ENCODE data around the gene WBP1.
A peak's percentile ranks its signal among the peaks of the same experiment; 100 is the strongest.
"Not testable (repeated sequence)": the region's sequence is repeated elsewhere in the genome, so short reads cannot be mapped to it uniquely, and the experiment has no call there.

The WBP1 gene

DNA sequence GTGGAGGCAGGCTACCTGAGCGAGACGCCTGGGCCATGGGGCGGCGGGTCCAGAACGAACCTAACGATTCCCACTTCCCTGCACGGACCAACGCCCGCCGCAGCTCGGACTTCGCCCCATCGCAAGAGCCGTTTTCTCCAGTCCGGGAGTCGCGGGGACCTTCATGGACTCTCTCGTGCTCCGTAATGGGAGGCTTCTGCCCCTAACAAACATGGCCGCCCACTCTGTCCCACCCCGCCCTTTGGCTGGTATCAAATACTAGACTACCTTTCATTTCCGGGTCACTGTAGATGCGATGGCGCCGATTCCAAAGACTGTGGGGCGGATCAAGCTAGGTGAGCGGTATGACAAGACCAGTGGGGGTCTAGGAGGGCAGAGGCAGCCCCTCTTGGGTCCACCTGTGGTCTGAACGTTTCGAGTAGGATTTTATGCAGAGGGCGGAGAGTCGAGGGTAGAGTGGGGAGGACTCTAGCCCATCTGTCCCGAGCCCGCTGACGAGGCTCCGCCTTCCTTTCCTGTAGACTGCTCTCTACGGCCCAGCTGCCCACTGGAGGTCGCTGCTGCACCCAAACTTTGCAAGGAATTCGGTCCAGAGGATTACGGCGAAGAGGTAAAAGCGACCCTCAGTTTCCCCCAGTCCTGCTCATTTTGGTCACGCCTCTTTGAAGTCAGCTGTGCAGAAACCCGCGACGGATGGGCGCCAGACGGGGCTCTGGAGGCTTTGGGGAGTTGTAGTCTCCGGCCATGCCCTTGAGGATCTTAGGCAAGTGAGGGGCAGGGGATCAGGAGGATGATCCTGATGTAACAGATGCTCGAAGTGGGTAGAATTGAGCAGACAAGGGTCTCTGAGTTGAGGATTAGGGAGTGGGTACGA lies 24.8 kb downstream of the WBP1 start, which contains the start of the genes CCDC142 and TTC31:
Gene CCDC142, minus strand, starts transcription at position 198 of the 874 bp plus-strand sequence. Its CDS starts 161 bp downstream, at position 37.
Gene TTC31, plus strand, starts transcription at position 281 of the 874 bp plus-strand sequence. Its CDS starts 15 bp downstream, at position 296.
- DNase-seq (ENCODE audit: low read depth), result peak; percentile 94

DNA sequence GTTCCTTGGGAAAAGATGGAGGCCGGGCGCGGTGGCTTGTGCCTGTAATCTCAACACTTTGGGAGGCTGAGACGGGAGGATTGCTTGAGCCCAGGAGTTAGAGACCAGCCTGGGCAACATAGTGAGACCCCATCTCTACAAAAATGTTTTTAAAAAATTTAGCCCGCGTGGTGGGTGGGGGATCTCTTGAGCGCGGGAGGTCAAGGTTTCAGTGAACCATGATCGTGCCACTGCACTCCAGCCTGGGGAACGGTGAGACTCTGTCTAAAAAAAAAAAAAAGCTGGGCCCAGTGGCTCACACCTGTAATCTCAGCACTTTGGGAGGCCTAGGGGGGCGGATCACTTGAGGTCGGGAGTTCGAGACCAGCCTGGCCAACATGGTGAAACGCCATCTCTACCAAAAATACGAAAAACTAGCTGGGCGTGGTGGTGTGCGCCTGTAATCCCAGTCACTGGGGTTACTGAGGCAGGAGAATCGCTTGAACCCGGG lies 25.5 kb downstream of the WBP1 start:
- not testable (repeated sequence) for DNase-seq (ENCODE audit: low read depth)

DNA sequence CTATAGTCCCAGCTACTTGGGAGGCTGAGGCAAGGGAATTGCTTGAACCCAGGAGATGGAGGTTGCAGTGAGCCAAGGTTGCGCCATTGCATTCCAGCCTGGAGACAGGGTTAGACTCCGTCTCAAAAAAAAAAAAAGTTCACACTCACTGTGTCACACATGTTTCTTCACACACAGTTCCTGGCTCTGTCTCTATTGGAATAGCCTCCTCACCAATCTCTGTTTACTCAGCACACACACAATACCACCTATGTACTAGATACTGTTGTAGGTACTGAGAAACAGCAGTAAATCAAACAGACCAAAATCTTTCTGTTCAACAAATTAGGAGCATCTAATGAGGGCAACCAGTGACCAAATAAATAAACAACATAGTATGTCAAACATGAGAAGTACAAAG lies 27.9 kb downstream of the WBP1 start:
- no peak for DNase-seq (ENCODE audit: low read depth)

DNA sequence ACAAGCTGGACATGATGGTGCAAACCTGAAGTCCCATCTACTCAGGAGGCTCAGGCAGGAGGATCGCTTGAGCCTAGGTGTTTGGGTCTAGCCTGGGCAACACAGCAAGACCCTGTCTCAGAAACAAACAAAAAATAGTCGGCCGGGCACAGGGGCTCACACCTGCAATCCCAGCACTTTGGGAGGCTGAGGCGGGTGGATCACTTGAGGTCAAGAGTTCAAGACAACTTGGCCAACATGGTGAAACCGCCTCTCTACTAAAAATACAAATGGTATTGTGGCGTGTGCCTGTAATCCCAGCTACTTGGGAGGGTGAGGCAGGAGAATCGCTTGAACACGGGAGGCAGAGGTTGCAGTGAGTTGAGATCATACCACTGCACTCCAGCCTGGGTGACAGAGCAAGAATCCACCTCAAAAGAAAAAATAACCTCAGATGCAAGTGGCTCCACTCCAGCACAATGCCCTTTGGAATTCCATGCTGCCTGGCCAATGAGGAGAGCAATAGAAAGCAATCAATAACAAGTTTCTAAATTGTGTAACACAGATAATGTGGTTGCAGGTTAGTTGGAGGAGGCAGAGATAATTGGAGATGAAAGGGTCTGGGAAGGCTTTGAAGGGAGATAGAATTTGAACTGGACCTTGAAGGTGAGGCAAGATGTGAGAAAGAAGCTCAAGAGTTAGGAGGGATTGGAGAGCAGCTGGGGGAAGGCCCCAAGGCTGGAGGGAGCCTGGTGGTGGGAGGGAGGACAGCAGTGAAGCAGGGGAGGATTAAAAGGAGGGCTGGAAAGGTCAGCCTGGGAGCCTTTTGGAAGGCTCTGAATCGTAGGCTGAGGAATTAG lies 30.6 kb downstream of the WBP1 start:
- DNase-seq (ENCODE audit: low read depth), result no peak

DNA sequence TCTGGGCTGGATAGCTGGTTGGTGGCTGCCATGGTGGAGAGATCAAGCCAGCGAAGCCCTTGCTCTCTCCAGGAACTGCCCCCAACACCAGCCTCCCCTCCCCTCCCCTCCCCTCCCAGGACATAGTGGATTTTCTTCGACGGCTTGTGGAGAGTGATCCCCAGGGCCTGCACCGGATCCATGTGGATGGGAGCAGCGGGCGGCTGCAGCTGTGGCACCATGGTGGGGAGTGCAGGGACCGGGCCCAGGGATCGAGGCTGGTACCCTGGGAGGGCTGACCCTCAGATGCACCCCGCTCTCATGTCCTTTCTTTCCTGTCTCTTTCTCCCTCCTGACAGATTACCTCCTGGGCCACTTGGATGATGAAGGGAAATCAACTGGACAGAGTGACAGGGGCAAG lies 31.7 kb downstream of the WBP1 start:
- DNase-seq (ENCODE audit: low read depth), result no peak

DNA sequence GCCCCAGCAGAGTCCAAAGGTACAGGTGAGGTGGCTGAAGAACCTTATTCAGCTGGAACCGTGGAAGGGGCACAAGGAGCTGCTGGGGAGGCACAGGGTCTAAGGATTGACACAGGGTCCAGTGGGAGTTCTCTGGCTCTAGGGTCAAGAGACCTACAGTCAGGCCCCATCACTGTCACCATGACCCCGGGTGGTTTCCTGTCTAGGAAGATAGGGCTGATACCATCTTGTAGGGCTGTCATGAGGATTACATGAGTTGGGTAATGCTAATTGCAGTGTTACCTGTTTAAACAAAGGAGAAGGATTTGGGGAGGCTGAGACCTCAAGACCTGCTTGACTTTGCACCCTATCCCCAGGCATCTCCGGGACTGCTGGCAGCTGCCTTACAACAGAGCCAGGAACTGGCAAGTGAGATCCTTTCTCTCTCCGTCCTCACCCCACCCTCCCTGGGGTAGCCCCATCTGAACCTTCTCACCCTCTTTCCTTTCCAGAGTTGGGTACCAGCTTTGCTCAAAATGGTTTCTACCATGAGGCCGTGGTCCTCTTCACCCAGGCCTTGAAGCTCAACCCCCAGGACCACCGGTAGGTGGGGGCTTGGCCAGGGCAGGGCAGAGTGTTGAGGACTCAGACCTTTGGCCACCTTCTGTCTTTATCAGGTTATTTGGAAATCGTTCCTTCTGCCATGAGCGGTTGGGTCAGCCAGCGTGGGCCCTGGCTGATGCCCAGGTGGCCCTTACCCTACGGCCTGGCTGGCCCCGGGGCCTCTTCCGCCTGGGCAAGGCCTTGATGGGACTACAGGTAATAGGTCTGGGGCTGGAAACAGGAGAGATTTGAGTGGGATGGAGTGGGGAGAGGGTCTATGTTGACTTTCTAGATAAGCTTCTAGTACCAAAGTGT lies 33.7 kb downstream of the WBP1 start:
- DNase-seq (ENCODE audit: low read depth), result no peak

DNA sequence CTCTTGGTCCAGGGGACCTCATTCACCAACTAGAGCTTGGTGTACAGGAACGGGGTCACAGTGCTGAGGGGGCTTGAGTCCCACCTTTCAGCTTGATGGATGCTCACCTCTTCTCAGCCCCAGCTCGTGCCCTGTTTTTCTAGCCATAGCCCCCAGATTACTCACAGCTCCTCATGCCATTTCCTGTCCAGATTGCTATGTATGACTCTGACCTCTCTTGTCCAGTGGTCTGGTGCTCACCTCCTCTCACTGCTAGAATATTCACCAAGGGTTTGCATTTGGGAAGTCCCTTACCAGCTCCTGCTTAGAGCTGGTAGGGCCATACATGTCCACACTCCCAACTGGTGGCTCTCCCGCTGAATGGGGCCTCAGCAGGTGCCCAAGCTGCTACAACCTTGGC lies 35.3 kb downstream of the WBP1 start:
- DNase-seq (ENCODE audit: low read depth), result no peak

DNA sequence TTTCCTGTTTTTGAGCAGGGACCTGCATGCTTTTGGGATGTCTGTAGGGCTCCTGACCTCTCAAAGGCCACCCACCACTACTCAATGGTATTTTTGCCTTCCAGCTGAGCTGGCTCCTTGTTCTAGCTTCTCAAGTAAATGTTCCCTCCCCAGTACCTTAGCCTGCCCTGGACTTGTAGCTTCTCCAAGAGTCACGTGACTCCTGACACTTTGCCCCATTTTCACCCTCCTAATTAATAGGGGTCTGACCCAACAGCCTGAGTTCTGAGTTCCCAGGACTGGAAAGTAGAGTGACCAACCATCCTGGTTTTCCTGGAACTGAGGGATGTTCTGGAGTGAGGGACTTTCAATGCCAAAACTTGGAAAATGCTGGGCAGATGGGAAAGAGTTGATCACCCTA lies 37.2 kb downstream of the WBP1 start:
- DNase-seq (ENCODE audit: low read depth), result no peak

DNA sequence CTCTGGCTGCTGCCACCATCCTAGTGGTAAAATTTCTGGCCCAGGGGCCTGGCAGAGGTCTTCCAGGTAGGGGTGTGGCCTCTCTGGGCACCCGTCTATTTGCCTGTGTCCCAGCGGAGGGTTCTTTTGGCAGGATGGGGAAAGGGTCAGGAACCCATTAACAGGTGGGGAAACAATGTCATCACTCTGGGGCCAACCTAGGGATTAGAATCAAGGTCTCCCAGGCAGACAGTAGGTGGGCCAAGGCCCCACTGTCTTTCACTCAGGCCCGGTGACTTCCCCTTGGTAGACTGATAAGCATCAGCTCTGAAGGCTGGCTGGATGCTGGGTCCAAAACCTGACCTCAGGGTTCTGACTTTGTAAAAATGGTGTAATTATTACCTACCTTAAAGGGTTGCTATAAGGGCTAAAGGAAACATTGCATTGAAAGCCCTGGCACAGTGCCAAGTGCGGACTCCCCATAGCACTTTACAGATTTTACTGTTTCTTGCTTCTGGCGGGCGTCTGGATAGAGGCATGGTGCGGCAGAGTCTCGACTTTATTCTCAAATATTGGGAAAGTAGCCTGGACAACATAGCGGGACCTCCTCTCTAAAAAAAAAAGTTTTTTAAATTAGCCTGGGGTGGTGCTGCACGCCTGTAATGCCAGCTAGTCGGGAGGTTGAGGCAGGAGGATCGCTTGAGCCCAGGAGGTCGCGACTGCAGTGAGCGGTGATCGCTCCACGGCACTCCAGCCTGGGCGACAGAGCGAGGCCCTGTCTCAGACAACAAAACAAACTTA lies 38.9 kb downstream of the WBP1 start:
- no peak for DNase-seq (ENCODE audit: low read depth)

DNA sequence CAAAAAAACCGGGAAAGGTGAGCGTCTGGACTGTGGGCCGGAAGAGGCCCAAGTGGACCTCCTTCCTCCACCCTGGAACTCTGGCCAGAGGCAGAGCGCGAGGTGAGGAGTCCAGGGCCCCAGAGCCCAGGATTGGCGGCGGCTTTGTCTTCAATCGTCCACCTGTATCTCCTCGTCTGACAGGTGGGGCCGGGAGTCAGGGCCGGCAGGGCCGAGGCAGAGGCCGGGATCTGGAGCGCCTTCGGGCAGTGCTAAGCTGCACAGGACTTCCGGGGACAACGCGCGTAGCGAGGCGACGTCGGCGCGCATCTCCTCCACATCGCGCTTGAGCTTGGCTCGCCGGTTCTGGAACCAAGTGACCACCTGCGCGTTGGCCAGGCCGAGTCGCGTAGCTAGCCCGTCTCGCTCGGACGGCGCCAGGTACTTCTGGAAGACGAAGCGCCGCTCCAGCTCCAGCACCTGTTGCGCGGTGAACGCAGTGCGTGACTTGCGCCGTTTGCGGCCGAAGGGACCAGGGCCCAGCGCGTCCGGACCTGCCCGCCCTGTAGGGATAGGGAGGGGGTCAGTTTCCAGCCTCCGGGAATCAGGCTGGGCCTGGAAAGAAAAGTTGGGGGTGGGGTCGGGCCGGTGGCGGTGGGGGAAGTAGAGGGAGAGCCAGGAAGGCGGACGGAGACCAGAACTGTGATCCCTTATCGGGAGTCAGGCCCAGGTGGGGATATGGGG lies 39.7 kb downstream of the WBP1 start:
- no peak for DNase-seq (ENCODE audit: low read depth)

DNA sequence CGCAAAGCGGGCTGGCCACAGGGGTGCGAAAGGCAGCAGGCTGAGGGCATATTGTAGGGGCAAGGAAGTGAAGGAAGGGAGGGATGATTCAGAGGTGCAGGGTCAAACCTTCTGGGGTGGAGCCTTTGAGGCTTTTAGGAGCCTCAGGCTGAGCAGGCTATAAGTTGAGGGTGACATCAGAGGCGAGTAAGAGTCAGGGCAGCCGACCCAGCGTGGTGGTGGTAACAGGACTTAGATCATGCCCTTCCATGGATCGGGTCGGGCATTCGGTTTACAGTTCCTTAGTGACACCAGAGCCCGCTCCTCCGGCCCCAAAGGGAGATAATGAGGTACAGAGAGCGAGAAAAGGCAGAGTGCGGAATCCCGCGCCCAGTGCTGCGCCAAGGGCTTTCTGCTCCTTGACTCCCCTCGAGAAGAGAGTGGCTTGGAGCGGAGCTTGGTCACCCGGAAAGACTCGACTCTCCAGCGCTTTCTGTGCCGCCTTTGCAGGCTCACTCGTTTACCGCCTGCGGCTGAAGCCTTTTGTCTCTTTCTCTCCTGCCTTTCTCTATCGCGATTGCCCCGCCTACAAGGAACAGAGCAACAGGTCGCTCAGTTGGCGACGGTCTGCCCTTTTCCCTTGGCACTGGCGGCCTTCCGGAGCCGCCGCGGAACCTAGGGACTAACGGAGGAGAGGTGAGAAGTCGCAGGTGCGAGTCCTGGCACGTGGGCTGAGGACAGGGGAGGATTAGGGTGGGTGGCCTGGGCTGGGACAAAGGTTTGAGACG lies 40.4 kb downstream of the WBP1 start:
- DNase-seq (ENCODE audit: low read depth), result no peak

DNA sequence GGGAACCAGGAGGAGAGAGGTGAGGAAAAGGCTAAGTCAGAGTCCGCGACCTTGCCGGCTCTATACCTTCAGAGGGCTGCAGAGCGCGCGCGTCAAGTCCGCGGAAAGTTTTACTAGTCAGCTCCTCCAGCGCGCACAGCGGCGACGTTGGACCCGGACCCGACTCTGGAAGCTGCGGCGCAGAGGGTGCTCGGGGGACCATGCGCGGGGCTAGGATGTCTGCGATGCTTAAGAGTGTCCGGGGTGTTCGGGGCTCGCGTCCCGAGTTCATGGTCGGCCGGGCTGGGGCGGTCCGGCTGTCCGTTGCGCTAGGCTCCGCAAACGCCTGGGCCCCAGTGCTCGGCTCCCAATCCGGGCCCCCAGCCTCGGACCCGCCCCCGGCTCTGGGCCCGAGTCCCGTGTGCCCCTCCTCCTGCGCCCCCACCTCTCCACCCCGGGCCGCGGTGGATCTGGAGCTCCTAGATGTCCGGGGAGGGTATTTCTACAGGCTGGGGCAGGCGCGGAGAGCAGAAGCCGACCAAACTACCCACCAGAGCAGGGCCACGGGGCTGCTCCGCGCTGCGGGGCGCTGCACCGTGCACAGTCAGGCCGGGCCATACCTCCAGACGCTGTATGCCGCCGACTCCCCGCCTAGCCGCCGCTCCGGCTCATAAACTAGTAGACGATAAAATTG lies 41.2 kb downstream of the WBP1 start, which contains the start of gene LBX2:
Gene LBX2, minus strand, starts transcription at position 337 of the 673 bp plus-strand sequence. Its CDS starts 66 bp downstream, at position 271.
- DNase-seq (ENCODE audit: low read depth), result no peak

DNA sequence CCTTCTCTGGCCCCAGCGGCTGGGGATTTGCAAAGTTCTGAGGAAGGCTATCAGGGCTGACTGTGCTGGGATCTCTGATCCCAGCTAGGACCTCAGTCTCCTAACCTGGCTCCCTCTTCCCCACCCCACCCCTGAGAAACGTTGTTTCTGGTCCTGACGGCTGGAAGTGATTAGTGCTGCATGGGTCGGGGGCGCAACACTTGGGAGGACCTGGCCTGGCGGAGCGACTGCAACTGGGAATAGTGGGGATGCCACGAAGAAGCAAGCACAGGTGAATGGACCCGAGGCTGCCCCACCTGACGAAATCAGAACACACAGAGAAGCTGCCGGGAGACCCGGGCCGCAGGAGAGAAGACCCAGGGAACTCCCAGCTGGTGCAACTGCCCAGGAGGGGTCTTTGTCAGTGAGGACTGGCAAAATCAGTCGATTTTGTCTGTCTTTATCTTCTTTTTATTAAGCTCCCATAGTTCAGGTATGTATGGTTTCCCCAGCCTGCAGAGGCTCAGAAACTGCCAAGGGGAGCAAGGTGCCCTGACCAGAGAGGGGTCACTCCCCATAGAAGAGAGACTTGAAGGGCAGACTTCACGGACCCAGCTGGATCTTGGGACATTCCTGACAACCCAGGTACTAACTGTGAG lies 41.8 kb downstream of the WBP1 start:
- no peak for DNase-seq (ENCODE audit: low read depth)

DNA sequence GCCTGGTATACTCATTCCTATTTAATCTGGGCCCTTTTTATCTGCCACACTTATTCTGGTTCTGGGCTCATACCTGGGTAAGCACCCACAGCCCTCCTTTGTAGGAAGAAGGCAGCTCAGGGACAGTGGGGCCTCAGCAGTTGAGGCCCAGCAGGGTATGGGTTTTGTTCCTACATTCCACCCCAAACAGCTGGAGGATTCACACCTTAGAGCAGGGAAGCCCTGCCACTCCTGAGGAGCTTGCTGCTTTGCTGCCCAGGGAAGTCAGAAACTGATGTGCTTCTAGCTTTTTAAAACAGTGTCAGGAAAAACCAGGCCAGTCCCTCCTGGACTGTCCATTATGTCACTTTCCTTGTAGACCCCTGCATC lies 42.3 kb downstream of the WBP1 start:
- DNase-seq (ENCODE audit: low read depth), result no peak

DNA sequence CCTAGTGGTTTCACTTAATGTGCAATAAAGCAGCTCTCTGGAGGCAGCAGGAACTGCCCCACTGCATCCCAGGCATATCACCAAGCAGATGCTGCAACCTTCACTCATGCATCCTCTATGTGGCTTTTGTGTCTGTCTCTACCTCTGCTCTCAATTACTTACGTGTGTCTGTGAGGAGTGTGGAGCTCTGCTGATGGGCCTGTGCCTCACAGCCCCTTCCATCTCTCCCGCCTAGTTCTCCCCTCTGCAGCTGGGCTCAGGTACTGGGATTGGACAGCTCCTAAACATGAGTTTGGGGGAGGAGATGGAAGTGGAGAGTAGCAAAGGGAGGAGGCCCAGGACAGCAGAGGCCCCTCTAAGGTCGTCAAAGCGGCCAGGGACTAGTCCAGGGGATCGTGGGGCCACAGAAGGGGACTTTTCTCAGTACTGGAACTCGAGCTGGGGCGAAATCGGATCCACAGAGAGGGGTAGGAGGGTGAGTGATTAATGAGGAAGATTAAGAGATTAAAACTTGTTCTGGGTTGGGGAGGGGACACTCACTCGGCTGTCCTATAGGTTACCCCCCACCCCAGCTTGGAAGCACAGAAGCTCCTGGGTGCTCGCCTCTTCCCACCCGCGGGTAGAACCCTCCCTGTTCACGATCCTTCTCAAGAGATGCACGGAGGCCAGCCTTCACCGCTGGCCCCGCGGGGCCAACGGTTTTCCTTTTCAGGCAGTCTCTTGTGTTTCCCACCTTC lies 43.3 kb downstream of the WBP1 start:
- DNase-seq (ENCODE audit: low read depth), result no peak

DNA sequence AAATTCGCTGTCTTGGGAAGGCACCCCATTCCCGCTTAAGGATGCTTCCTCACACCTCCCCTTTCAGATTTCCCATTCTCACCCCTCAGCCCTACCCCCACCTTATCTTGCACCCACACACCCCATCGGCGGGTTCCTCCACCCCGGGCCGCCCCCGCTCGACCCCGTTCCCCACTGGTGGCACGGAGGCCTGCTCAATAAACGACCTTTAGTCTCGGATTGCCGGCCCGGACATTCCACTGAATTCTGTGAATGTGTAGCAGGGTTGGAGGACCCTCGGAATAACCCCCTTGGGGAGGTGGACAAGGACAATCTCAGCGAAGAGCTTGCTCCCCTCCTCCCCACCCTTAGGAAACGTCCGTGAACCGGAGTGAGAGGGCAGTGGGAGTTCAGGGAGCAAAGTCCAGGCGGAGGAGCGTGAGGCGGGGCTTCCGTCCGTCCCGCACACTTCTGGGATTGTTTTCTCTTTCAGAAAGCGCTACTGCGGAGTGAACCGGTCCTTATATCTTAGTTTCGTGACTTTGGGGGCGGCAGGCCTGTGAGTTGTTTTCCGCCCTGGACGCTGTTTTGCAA lies 44.0 kb downstream of the WBP1 start:
- DNase-seq (ENCODE audit: low read depth), result no peak

Data from HS-27A (cell line).